ENCODE measurements around the gene DEUP1. TPM values are rescaled to one million over a fixed set of nuclear protein-coding genes. Genes with fewer than 3 reads are reported as not detected.

The DEUP1 gene
- total RNA-seq, 2 donors from 2014 or later, result not detected

DNA sequence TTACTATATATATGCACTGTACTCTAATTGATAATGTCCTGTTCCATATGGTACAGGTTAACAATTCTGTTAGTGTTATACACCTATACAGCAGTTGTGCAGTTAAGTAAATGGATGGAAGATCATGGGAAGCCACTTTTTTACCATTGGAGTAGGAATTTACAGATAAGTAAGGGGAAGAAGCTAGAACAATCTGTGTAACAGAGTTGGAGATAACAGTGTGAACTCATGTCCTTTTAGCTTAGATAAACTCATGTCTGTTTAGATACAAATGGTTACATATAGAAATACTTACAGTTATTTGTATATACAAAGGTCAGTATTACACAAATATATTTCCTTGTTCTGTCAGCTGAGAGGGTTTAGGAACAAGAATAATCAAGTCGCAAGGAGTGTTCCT is 6.8 kb upstream of the DEUP1 start:
- no peaks in the 10 kb centered on the region for H3K4me1 Mint-ChIP-seq
- no peak overlapping the region for H3K27ac Mint-ChIP-seq
- H3K27me3 Mint-ChIP-seq, result peaks cover 3% of the 10 kb centered on the region
- no peaks in the 10 kb centered on the region for H3K36me3 Mint-ChIP-seq (ENCODE audit: low read depth)
- no peak for ATAC-seq (replicated peaks)
- no peaks in the 10 kb centered on the region for H3K9me3 Mint-ChIP-seq
- H3K4me3 Mint-ChIP-seq, result no peak overlapping the region

DNA sequence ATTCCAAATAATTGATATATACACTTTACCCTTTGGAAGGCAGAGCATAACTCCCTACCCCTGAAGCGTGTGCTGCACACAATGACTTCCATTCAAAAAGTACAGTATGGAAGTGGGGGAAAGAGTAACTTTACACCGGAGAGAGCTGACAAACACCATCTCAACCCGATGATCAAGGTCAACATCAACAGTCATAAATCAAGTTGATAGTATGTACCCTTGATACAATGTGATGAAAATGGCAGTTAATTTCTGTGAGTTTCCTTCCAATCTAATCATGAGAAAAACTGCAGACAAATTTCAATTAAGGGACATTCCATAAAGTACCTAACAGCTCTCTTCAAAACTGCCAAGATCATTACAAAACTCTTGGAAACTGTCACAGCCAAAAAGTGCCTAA is 6.0 kb upstream of the DEUP1 start:
- no peak for ATAC-seq (replicated peaks)
- no peaks in the 10 kb centered on the region for H3K36me3 Mint-ChIP-seq (ENCODE audit: low read depth)
- H3K9me3 Mint-ChIP-seq, result no peaks in the 10 kb centered on the region
- no peak overlapping the region for H3K4me3 Mint-ChIP-seq
- H3K27ac Mint-ChIP-seq, result no peak overlapping the region
- H3K4me1 Mint-ChIP-seq, result no peaks in the 10 kb centered on the region
- H3K27me3 Mint-ChIP-seq, result peaks cover 6% of the 10 kb centered on the region

DNA sequence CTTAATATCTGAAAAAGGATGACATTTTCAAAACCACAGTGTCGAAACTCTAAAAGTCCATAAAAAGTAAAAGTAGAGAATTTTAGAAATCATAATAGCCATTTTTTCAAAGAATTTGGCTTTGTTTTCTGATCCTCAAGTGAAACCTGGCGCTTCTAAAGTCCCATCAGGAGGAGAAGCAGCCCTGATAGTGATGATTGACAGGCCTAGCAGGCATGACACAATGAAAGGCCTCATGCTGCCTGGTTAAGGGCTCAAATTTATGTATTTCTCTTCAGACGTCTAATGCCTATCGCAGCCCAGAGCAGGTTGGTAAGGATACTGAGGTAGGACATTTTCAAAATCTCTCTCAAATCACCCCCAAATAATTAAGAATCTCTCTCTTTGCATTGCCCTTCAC is 3.9 kb upstream of the DEUP1 start:
- Mint-ChIP-seq H3K9me3 (no peaks in the 10 kb centered on the region), H3K27ac (no peak overlapping the region), H3K36me3 (ENCODE audit: low read depth) (no peaks in the 10 kb centered on the region), H3K4me3 (no peak overlapping the region), H3K27me3 (peaks cover 17% of the 10 kb centered on the region), H3K4me1 (no peaks in the 10 kb centered on the region)
- no peak for ATAC-seq (replicated peaks)

DNA sequence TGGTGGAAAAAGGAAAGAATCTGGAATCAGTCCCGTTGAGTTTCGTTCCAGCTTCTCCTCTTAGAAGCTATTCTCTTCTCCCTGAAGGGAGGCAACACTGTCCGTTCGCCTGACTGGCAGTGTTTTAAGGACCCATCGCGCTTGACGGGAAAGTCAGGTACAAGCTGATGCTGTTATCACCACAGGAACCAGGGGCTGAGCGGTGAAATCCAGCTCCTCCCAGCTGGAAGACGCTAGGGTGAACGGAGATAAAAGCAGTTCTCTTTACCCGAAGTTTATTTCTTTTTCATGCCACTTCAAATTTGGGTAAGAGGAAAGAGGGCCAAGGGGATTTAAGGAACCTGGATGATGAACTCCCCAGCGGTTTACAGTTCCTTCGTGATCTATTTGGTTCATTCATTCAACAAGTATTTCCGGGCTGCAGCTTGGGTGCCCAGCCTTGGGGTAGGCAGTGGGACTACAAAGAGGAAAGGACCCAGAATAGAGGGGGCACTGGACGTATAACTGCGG is 551 bp upstream of the DEUP1 start:
- no peak overlapping the region for H3K27ac Mint-ChIP-seq
- H3K4me1 Mint-ChIP-seq, result no peaks in the 10 kb centered on the region
- no peaks in the 10 kb centered on the region for H3K36me3 Mint-ChIP-seq (ENCODE audit: low read depth)
- ATAC-seq (replicated peaks), result no peak
- H3K4me3 Mint-ChIP-seq, result peak overlapping the region; percentile 43
- H3K9me3 Mint-ChIP-seq, result no peaks in the 10 kb centered on the region
- H3K27me3 Mint-ChIP-seq, result peaks cover 29% of the 10 kb centered on the region

DNA sequence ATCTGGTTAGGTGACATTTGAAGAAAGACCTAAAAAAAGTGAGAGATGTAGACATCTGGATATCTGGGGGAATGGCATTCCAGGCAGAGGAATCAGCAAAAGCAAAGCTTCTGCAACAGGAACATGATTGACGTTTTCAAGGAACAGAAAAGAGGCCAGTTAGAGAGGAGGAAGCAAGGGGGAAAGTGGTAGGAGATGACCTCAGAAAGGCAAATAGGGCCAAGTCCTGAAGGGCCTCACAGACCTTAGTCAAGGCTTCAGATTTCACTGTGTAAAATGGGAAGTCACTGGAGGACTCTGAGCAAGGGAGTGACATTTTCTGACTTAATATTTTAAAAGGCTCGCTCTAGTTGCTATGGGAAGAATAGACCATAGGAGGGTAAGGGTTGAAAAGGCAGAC is 9.7 kb downstream of the DEUP1 start:
- Mint-ChIP-seq H3K9me3 (no peaks in the 10 kb centered on the region), H3K36me3 (ENCODE audit: low read depth) (no peaks in the 10 kb centered on the region), H3K4me1 (no peaks in the 10 kb centered on the region), H3K27ac (no peak overlapping the region), H3K4me3 (no peak overlapping the region), H3K27me3 (peaks cover 3% of the 10 kb centered on the region)
- no peak for ATAC-seq (replicated peaks)

DNA sequence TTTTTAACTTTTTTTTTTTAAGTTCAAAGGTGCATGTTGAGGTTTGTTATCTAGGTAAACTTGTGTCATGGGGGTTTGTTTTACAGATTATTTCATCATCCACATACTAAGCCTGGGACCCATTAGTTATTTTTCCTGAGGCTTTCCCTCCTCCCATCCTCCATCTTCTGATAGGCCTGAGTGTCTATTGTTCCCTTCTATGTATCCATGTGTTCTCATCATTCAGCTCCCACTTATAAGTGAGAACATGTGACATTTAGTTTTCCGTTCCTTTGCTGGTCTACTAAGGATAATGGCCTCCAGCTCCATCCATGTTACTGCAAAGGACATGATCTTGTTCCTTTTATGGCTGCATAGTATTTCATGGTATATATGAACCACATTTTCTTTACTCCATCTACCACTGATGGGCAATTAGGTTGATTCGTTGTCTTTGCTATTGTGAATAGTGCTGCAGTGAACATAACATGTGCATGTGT is 14.4 kb downstream of the DEUP1 start:
- Mint-ChIP-seq H3K36me3 (ENCODE audit: low read depth) (no peaks in the 10 kb centered on the region), H3K4me3 (no peak overlapping the region), H3K27ac (no peak overlapping the region), H3K9me3 (no peaks in the 10 kb centered on the region), H3K4me1 (no peaks in the 10 kb centered on the region), H3K27me3 (peaks cover 3% of the 10 kb centered on the region)
- no peak for ATAC-seq (replicated peaks)

DNA sequence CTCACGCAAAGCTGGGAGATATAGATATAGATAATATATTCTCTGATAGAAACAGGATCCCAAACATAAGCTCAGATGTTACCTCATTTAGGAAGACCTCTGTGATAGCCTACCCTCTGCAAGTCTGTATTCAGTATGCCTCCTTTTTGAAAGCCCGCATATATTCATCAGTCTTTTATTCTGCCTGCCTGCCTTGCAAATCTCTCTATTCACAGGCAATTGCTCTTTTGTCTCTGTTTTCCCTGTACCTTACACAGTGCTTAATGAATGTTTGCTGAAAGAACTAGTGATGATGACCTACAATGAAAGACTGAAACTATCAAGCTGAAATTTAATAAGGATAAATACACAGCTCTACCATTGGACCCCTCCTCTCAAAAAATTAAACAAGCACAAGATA is 18.4 kb downstream of the DEUP1 start:
- Mint-ChIP-seq H3K27me3 (peaks cover 3% of the 10 kb centered on the region), H3K36me3 (ENCODE audit: low read depth) (no peaks in the 10 kb centered on the region), H3K4me1 (no peaks in the 10 kb centered on the region), H3K27ac (no peak overlapping the region), H3K9me3 (no peaks in the 10 kb centered on the region), H3K4me3 (no peak overlapping the region)
- ATAC-seq (replicated peaks), result no peak

DNA sequence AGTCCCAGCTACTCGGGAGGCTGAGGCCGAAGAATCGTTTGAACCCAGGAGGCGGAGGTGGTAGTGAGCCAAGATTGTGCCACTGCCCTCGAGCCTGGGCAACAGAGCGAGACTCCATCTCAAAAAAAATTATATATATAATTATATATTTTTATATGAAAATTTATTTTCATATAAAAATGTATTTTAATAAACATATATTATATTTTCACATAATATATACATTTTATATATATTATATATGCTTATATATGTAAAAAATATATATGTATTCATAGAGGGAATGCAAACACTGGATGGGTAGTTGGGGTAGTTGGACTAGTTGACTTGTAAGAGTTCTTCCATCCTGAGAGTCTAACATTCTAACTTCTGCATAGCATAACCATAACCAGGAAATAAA is 20.3 kb downstream of the DEUP1 start:
- Mint-ChIP-seq H3K27me3 (peaks cover 3% of the 10 kb centered on the region), H3K36me3 (ENCODE audit: low read depth) (no peaks in the 10 kb centered on the region), H3K4me1 (no peaks in the 10 kb centered on the region), H3K4me3 (no peak overlapping the region), H3K27ac (no peak overlapping the region), H3K9me3 (peaks cover 6% of the 10 kb centered on the region)
- no peak for ATAC-seq (replicated peaks)

DNA sequence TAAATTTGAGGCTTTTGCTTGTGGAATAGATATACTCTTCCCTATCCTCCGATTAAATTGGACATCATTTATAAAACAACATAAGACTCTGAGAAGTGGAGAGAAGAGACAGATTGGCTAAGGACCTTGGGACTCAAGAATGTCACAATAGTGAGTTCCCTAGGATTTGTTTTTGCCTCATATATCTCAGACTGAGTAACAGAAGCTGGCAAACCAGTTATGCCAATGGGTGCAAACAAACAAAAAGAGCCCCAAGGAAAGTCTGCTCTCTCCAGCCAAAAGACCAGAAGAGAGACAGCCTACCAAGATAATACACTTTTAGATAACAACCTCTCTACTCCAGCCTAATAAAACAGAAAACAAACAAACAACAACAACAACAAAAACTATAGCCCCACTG is 28.9 kb downstream of the DEUP1 start:
- Mint-ChIP-seq H3K27ac (no peak overlapping the region), H3K36me3 (ENCODE audit: low read depth) (no peaks in the 10 kb centered on the region), H3K9me3 (peaks cover 7% of the 10 kb centered on the region), H3K4me1 (no peaks in the 10 kb centered on the region), H3K4me3 (no peak overlapping the region), H3K27me3 (no peaks in the 10 kb centered on the region)
- ATAC-seq (replicated peaks), result no peak

DNA sequence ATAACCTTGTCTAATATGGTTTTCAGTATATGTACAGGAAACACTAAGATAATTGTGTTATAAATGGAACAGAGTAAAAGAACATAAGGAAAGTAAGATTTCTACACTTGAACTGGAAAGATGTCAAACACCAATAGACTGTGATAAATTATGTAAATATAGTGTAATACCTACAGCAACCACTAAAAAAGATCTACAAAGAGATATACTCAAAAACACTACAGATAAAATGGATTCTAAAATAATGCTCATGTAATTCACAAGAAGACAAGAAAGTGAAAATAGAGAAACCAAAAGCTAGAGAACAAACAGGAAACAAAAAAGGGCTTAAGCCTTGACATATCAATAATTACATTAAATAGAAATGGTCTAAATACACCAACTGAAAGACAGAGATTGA is 30.9 kb downstream of the DEUP1 start:
- no peaks in the 10 kb centered on the region for H3K27me3 Mint-ChIP-seq
- H3K4me3 Mint-ChIP-seq, result no peak overlapping the region
- peaks cover 6% of the 10 kb centered on the region for H3K9me3 Mint-ChIP-seq
- no peaks in the 10 kb centered on the region for H3K4me1 Mint-ChIP-seq
- no peak for ATAC-seq (replicated peaks)
- H3K36me3 Mint-ChIP-seq (ENCODE audit: low read depth), result no peaks in the 10 kb centered on the region
- no peak overlapping the region for H3K27ac Mint-ChIP-seq

DNA sequence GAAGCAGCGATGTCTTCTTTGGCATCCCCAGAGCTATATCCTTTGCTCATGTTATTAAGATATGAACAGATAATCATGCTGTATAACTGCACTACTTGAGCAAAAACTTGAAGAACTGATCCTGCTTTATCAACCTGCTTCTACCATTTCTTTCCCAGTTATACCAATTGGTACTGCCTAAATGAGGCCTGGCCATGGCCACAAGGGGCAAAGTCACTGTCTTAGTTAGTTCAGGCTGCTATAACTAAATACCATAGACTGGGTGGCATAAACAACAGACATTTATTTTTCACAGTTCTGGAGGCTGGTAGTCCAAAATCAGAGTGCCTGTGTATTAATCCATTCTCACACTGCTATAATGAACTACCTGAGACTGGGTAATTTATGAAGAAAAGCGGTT is 37.5 kb downstream of the DEUP1 start:
- H3K36me3 Mint-ChIP-seq (ENCODE audit: low read depth), result no peaks in the 10 kb centered on the region
- no peak for ATAC-seq (replicated peaks)
- no peak overlapping the region for H3K27ac Mint-ChIP-seq
- no peak overlapping the region for H3K4me3 Mint-ChIP-seq
- no peaks in the 10 kb centered on the region for H3K4me1 Mint-ChIP-seq
- no peaks in the 10 kb centered on the region for H3K27me3 Mint-ChIP-seq
- peaks cover 5% of the 10 kb centered on the region for H3K9me3 Mint-ChIP-seq

DNA sequence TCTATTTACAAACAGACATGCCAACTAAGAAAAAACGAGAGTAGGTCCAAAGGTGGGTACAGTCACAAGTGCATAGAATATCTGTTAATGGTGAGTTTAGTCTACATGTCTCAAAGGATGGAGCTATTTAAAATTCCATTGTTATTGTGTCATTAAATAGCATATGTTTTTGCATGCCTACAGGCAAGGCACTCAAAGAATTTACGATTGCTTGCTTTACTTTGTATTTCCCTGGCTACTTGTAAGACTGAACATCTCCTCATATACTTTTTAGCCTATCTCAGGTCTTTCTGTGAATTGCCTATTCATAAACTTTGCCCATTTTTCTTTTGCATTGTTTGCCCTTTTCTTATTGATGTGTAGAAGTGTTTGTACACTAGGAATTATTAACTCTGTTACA is 39.7 kb downstream of the DEUP1 start:
- Mint-ChIP-seq H3K9me3 (peaks cover 5% of the 10 kb centered on the region), H3K27me3 (no peaks in the 10 kb centered on the region), H3K27ac (no peak overlapping the region), H3K36me3 (ENCODE audit: low read depth) (no peaks in the 10 kb centered on the region), H3K4me1 (no peaks in the 10 kb centered on the region), H3K4me3 (no peak overlapping the region)
- ATAC-seq (replicated peaks), result no peak

DNA sequence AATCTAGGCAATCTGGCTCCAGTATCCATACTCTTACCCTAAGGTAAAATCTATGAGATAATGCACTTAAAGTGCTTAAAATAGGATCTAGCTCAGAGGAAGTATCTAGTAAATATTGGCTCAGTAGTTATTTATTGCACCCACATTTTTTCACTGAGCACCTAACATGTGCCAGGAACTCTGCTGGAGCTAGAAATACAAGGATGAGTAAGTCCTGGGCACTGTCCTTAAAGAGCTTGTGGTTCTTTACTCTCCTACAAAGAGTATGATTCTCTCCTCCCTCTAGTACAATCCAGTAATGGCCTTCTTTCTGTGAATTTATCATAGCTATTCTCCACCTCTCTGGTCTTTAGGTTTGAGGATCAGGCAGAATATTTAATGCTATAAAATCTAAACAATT is 59.2 kb downstream of the DEUP1 start:
- Mint-ChIP-seq H3K9me3 (no peaks in the 10 kb centered on the region), H3K27me3 (peaks cover 3% of the 10 kb centered on the region), H3K27ac (no peak overlapping the region), H3K4me3 (no peak overlapping the region), H3K36me3 (ENCODE audit: low read depth) (no peaks in the 10 kb centered on the region), H3K4me1 (no peaks in the 10 kb centered on the region)
- no peak for ATAC-seq (replicated peaks)

DNA sequence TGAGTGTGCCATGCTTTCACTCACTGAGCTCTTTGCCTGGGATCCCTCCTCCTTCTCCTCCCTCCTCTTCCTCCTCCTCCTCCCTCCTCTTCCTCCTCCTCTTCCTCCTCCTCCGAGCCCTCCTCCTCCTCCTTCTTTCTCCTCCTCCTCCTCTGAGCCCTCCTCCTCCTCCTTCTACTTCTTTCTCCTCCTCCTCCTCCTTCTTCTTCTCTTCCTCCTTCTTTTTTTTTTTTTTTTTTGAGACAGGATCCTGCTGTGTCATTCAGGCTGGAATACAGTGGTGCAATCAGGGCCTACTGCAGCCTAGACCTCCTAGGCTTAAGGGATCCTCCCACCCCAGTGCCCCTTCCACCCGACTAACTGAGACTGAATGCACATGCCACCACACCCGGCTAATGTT is 62.3 kb downstream of the DEUP1 start:
- ATAC-seq (replicated peaks), result no peak
- peaks cover 3% of the 10 kb centered on the region for H3K27me3 Mint-ChIP-seq
- no peak overlapping the region for H3K4me3 Mint-ChIP-seq
- H3K36me3 Mint-ChIP-seq (ENCODE audit: low read depth), result no peaks in the 10 kb centered on the region
- H3K9me3 Mint-ChIP-seq, result no peaks in the 10 kb centered on the region
- H3K4me1 Mint-ChIP-seq, result no peaks in the 10 kb centered on the region
- no peak overlapping the region for H3K27ac Mint-ChIP-seq

DNA sequence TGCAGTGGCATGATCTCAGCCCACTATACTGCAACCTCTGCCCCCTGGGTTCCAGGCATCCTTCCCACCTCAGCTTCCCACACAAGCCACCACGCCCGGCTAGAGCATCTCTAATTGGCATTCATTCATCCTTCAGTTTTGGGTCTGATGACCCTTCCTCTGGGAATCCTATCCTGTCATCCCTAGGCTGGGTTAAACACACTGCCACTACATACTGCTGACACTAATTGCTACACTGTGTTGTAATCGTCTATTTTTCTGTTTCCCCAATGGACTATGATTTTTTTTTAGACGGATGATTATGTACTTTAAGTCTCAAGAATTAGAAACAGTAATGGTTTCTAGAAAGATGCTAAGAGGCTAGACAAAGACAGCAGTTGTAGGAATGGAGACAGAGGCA is 62.8 kb downstream of the DEUP1 start:
- Mint-ChIP-seq H3K27ac (peak overlapping the region; percentile 3), H3K9me3 (no peaks in the 10 kb centered on the region), H3K36me3 (ENCODE audit: low read depth) (no peaks in the 10 kb centered on the region), H3K27me3 (peaks cover 3% of the 10 kb centered on the region), H3K4me1 (no peaks in the 10 kb centered on the region), H3K4me3 (no peak overlapping the region)
- no peak for ATAC-seq (replicated peaks)

DNA sequence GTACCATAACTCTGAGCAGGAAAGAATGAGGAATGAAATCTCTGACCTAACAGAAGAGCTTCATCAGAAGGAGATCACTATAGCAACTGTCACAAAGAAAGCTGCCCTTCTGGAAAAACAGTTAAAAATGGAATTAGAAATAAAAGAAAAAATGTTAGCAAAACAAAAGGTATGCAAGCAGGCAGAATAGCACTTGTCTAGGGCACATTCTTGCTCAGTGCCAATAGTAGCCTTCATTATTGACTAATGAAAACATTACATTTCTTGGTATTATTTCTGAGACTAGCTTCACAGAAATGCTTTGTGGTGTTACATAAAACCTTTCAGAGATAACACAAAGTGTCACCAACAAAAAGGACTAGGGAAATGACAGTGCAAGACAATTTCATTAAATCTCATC is 63.9 kb downstream of the DEUP1 start:
- no peaks in the 10 kb centered on the region for H3K36me3 Mint-ChIP-seq (ENCODE audit: low read depth)
- H3K27ac Mint-ChIP-seq, result no peak overlapping the region
- no peaks in the 10 kb centered on the region for H3K27me3 Mint-ChIP-seq
- no peaks in the 10 kb centered on the region for H3K9me3 Mint-ChIP-seq
- no peaks in the 10 kb centered on the region for H3K4me1 Mint-ChIP-seq
- H3K4me3 Mint-ChIP-seq, result no peak overlapping the region
- ATAC-seq (replicated peaks), result no peak
